GM20431 (cell line): ENCODE measurements around the gene GPR25.

ENCODE experiments used
- in situ Hi-C: fragments of 300-500 bp; cut with MseI, MboI; formaldehyde crosslinking; loops from one replicate; pipeline ENCODE4 v1.15.0; 2020; ENCODE audit warnings: low sequenced_read_pairs; ENCODE audit not compliant: unreplicated experiment

The GPR25 gene

GRCh38 chr1:200872446-200873115 is at the start of gene GPR25:
GPR25 (plus strand) TSS chr1:200872981; CDS start chr1:200873038, 57 bp downstream.
- in situ Hi-C loops: no loop called here

GRCh38 chr1:200831091-200831490 is 41.7 kb upstream of the GPR25 start:
- in situ Hi-C loops: no loop called here

GRCh38 chr1:200834383-200834782 is 38.4 kb upstream of the GPR25 start:
- in situ Hi-C loops: no loop called here

GRCh38 chr1:200836213-200836612 is 36.6 kb upstream of the GPR25 start:
- in situ Hi-C loops: no loop called here

- in situ Hi-C loops: no loop called here
These were observed 34.7 kb upstream of the GPR25 start for GRCh38 chr1:200837931-200838571.

GRCh38 chr1:200838676-200839445 is 33.9 kb upstream of the GPR25 start:
- in situ Hi-C loops: no loop called here

- in situ Hi-C loops: no loop called here
These were observed 27.4 kb upstream of the GPR25 start for GRCh38 chr1:200845360-200845759.

- in situ Hi-C loops: no loop called here
These were observed 26.4 kb upstream of the GPR25 start for GRCh38 chr1:200846398-200846797.

- in situ Hi-C loops: no loop called here
These were observed 23.4 kb upstream of the GPR25 start for GRCh38 chr1:200849430-200849829.

- in situ Hi-C loops: no loop called here
These were observed 22.2 kb upstream of the GPR25 start for GRCh38 chr1:200850554-200850953.

- in situ Hi-C loops: no loop called here
These were observed 15.9 kb upstream of the GPR25 start for GRCh38 chr1:200856716-200857357.

GRCh38 chr1:200857804-200858203 is 15.0 kb upstream of the GPR25 start:
- in situ Hi-C loops: no loop called here

- in situ Hi-C loops: no loop called here
These were observed 10.7 kb upstream of the GPR25 start for GRCh38 chr1:200861937-200862647.

- in situ Hi-C loops: no loop called here
These were observed 9.9 kb upstream of the GPR25 start for GRCh38 chr1:200862713-200863415.

- in situ Hi-C loops: no loop called here
These were observed 6.7 kb upstream of the GPR25 start for GRCh38 chr1:200866116-200866515.

GRCh38 chr1:200866521-200866920 is 6.3 kb upstream of the GPR25 start:
- in situ Hi-C loops: no loop called here

- in situ Hi-C loops: no loop called here
These were observed 5.6 kb upstream of the GPR25 start for GRCh38 chr1:200867018-200867811.

- in situ Hi-C loops: no loop called here
These were observed 3.4 kb upstream of the GPR25 start for GRCh38 chr1:200869376-200869752.
